CD4-positive, alpha-beta T cell treated with Interleukin-17A for 4 hours (primary cell): ENCODE measurements around the gene CDK19.

Experiments
- DNase-seq: peaks from one replicate; pipeline ENCODE4 v3.0.0-alpha.2; 2020; ENCODE audit warnings: mixed read lengths

The CDK19 gene

DNA sequence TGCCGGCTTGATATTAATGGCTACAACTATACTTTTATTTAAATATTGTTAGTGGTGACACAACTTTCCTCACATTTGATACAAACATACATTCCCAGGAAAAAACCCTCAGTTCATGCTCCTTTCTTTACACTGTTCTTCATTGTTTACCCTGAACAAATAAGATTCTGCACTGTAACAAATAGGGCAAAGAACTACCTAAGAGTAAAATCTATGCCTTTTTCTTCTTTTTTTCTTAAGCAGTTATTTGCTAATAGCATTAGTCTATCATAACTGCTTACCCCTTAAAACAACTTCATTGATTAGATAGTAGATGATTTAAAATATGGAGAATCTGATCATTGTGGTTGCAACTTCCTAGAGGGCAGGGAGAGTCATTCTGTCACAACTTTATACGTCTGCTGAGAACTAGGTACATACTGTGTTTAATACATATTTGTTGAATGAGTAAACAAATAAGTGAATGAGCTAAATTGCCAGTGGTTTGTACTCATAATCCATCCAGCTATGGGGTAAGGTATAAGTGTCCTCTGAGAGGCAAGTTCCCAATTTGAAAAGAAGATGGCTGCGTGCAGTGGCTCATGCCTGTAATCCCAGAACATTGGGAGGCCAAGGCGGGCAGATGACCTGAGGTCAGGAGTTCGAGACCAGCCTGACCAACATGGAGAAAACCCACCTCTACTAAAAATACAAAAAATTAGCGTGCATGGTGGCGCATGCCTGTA lies 161.0 kb downstream of the CDK19 start:
- DNase-seq = no peak

DNA sequence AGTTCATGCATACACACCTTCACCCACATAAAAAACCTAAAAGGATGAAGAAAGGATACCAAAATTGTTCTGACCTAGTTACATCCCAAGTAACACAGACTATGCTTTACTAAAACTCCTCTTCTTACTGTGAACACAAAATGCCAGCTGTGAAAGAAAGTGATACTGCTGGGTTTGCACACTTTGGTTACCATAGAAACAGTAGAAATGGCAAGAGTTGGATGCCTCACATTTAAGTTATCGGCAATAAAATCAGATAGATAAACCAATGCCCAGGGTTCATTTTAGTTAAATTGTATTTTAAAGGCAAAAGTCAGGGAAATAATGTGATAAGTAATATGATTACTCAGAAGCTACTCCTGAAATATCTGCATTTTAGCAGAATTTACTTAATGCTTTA lies 161.9 kb downstream of the CDK19 start:
- DNase-seq = no peak

- no peak for DNase-seq
These were observed 162.7 kb downstream of the CDK19 start for GRCh38 chr6:110652520-110652919.

- no peak for DNase-seq
These were observed 164.5 kb downstream of the CDK19 start for GRCh38 chr6:110650755-110651154.

GRCh38 chr6:110649704-110650103 lies 165.6 kb downstream of the CDK19 start:
- no peak for DNase-seq

DNA sequence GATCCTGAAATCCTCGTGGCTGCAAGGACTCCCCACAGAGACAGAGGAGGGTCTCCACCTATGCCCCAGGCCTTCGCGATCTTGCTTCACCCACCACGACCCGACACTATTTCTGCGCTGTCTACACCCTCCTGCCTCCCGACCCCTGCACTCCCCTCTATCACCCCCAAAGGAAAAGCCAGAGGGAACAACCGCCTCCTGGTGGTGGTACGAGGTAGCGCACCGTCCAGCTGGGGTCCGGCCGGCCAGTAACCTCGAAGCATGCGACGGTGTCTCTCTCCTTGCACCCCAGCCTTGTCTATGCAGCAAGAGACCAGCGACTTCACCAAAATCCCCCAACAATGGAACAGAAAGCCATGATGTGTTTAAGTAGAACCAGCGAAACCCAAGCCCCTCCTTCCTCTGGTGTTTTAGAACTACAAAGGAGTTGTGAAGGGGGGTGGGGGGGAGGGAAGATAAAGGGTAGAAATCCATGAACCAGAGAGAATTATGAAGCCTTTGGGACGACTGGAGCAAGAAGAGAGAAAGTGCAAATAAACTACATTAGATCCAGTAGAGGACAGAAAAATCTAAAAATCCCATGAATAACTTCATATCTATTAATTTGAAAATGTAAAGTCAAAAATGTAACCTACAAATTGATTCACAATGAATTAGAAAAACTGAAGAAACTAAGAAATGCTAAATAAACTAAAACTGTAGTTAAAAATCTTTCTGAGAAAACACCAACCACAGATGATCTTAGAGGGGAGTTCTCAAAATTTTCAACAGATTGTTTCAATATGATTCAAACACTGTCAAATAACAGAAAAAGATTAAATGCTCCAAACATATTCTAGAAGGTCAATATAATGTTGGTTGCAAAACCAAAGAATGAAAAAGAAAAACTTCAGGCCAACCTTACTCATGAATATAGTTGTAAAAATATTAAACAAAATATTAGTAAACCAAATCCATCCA lies 168.0 kb downstream of the CDK19 start:
- no peak for DNase-seq

DNA sequence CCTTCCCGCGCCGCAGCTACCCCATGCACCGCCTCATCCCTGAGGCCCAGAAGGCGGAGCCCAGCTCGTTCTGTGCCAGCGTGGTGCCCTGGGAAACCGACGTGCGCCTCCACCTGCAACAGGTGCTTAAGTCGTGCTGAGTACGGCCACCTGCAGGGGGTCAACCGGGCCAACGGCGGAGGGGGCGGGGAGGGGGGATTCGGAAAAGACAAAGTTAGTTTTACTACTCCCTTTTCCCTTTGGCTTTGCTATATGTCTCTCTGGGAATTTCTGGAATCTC lies 168.9 kb downstream of the CDK19 start:
- DNase-seq = no peak

DNA sequence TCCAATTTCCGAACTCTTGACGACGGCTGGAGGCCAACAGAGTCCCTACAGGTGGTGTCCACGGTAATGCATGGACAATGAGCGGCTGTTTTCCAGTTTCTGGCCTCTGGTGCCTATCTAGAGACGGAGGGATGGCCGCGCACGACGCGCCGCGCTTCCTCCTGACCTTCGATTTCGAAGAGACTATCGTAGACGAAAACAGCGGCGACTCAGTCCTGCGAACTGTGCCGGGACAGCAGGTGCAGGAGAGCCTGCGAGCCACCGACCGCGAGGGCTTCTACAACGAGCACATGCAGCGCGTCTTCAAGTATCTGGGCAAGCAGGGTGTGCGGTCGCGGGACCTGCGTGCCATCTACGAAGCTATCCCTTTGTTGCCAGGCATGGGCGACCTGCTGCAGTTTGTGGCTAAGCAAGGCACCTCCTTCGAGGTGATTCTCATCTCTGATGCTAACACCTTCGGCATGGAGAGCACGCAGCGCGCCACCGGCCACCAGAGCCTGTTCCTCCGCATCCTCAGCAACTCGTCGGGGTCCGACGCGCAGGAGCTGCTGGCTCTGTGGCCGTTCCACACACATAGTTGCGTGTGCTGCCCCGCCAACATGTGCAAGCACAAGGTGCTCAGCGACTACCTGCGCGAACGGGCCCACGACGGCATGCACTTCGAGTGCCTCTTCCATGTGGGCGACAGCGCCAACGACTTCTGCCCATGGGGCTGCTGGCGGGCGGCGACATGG lies 169.4 kb downstream of the CDK19 start:
- DNase-seq = no peak

DNA sequence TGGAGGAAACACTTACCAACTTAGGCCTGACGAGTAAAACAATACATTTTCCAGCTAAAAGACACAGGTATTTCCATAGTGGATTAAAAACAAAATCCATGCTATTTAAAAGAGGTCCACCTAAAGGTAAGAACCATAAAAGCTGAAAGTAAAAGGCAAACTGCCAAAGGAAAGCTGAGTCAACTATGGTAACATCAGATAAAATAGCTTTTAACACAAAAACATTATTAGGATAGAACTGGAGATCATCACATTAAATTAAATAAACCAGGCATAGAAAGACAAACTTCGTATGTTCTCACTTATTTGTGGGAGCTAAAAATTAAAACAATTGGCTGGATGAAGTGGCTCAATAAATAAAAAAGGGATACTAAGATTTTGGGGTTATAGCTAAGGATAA lies 172.1 kb downstream of the CDK19 start:
- no peak for DNase-seq

GRCh38 chr6:110642711-110643110 lies 172.6 kb downstream of the CDK19 start:
- DNase-seq = no peak

GRCh38 chr6:110636781-110637180 lies 178.5 kb downstream of the CDK19 start:
- no peak for DNase-seq

DNA sequence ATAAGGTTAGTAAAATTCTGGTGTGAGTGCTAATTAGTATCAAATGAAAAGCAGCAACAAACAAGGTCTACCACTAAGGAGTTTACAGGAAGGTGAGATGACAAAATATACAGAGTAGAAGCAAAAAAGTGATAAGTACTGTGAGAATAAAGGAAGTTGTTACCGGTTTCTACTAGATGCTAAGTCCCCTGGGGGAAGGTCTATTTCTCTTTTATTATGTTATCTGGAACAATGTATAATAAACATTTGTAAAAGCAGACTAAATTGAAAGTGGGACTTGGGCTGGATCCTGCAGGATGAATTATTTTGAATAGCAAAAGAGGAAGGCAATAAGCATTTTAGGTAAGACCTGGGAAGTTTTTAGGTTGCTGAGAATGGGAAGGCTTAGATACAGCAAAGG lies 180.2 kb downstream of the CDK19 start:
- no peak for DNase-seq

GRCh38 chr6:110633731-110634213 lies 181.5 kb downstream of the CDK19 start:
- DNase-seq = no peak

DNA sequence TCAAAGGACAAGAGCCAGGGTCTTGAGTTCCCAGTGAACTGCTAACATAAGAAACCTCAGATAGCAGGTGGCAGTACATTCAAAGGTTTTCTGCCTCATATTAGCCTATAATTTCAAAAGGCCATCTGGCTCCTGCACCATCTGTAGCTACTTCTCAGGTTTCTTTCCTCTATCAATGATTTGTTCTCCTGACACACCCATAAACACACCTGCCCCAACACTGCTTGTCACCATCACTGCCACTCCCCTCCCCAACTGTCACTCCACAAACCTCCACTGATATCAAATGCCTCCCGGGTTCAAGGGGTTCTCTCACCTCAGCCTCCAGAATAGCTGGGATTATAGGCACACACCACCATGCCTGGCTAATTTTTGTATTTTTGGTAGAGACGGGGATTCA lies 186.1 kb downstream of the CDK19 start:
- DNase-seq = no peak

DNA sequence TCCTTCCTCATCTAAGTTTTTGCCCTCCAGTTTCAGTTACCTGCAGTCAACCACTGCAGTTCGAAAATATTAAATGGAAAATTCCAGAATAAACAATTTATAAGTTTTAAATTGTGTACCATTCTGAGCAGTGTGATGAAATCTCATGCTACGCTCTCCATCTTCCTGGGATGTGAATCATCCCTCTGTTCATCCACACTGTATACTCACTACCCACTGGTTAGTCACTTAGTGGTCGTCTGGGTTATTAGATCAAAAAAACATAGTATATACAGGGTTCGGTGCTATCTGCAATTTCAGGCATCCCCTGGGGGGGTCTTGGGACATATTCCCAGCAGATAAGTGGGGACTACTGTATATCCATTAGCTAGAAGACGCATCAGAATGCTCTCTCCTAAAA lies 186.9 kb downstream of the CDK19 start:
- no peak for DNase-seq

DNA sequence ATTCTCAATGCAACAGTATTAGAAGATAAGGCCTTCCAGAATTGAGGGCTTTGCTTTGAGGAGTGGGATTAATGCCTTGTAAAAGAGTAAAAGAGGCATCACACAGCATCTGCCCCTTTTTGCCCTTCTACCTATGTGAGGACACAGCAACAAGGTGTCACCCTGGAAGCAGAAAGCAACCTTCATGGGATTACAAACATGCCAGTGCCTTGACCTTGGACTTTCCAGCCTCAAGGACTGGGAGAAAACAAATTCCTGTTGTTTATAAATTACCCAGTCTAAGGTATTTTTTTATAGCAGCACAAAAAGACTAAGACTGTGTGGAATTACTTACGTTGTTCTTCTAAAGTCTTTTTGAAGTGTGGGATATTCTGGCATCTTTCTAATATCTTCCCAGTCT lies 188.8 kb downstream of the CDK19 start:
- no peak for DNase-seq

DNA sequence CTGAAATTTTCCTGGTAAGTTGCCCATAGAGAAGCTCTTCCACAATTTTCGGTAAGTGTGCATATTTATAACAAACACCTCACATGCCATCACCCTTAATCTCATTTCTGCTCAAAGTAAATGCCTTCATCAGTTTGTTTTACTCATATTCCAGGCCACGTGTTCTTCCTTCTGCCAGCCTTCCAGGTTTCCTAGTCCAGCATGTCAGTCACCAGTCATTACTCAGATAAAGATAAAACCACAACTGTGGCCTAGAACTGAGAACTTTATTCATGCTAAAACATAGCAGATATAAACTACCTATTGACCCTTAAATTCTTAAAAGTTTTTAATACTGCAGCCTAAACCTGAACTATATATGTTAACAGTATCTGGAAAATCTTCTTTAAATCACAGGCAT lies 189.4 kb downstream of the CDK19 start:
- no peak for DNase-seq

- no peak for DNase-seq
These were observed 192.2 kb downstream of the CDK19 start for GRCh38 chr6:110622912-110623578.

DNA sequence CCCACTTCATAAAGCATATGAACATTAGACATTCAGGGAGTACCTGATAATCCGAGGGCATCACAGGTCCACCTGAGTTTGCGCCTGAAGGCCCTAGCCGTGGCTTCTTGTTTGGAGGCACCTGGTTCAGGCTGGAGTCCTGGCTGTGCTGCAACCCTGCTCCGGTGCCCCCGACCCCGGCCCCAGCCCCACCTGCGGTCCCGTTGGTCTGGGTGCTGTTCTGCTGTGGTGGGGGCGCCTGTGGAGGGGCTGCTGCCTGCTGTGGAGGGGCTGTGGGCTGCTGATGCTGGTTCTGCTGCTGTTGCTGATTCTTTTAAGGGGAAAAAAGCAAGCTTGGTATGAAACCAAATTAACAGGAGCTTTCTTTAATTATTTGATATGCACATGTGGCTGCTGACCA lies 194.2 kb downstream of the CDK19 start:
- DNase-seq = no peak

- no peak for DNase-seq
These were observed 195.2 kb downstream of the CDK19 start for GRCh38 chr6:110620065-110620464.

DNA sequence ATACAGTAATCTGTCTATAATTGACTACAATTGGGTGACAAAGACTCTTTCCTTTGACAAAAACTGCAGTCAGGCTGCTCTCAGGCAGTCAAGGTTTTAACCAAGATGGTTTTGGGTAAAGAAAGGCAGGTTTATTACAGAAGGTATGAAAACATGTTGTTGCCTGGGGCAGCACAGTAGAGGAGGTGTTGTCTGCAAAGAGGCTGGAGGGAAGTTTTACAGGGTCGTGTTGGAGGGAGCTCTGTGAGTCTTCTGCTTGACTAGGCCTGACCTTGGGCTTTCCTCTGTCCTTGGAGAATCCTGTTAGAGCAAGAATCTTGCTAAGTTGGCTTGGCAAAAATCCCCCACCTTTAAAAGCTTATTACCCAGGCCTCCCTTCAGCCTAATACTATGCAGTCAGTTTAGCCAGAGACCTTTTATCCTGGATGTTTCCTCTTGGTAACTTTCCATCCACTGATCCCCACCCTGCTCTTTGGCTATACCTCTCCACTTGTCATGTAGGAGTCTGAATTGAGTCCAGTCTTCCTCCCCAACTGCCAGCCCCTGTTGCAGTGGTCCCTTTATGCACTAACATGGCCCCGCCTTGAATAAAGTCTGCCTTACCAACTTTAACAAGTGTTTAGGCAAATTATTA lies 195.9 kb downstream of the CDK19 start:
- no peak for DNase-seq

DNA sequence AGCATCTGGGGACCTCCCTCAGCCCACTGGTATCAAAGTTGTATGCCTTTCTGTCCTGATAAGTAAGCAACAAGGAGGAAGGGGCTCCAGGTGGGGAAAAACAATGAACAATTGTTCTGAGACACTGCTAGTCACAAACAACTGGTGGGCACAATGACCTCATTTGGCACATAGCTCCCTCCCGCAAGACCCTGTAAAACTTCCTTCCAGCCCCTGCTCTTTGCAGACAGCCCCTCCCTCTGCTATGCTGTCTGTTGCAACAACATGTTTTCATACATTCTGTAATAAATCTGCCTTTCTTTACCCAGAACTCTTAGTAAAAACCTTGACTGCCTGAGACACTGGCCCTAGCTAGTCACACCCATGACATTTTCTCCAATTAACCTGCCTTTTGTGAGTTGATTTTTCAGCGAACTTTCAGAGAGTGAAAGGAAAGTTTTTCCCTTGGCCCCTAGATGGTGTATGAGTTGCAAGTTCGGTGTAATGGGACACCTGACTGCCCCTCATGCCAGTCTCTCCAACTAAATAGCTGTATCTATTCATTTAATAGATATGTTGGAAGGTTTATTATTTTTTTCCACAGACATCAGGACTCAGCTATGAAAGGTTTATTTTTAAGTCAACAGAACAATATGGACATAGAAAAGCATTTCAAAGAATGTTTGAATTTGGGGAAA lies 196.5 kb downstream of the CDK19 start:
- DNase-seq = no peak
